ENCODE measurements around the gene BTN3A1. TPM values are rescaled to one million over a fixed set of nuclear protein-coding genes. Genes with fewer than 3 reads are reported as not detected.

Gene BTN3A1
- total and polyA plus RNA-seq, 2 donors, result 13.3 to 39.8 TPM

DNA sequence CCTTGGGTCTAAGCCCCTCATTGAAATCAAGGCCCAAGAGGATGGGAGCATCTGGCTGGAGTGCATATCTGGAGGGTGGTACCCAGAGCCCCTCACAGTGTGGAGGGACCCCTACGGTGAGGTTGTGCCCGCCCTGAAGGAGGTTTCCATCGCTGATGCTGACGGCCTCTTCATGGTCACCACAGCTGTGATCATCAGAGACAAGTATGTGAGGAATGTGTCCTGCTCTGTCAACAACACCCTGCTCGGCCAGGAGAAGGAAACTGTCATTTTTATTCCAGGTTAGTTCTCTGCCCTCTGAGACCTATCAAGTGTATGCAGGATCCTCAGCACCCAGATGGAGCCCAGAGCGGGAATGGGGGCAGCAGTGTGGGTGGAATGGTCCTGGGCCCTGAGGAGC, 14.1 kb upstream of the BTN3A1 start:
- Histone ChIP-seq H3K27ac (ENCODE audit: low read depth) (no peak overlapping the region), H3K4me1 (ENCODE audit: insufficient read depth) (peaks cover under 1% of the 10 kb centered on the region), H3K36me3 (ENCODE audit: insufficient read depth) (no peaks in the 10 kb centered on the region), H3K4me3 (ENCODE audit: low read depth, low read length) (no peak overlapping the region)
- WGBS, result 79% methylated on average over 6 of the region's 6 CpGs
- no peak for DNase-seq (ENCODE audit: extremely low spot score)

DNA sequence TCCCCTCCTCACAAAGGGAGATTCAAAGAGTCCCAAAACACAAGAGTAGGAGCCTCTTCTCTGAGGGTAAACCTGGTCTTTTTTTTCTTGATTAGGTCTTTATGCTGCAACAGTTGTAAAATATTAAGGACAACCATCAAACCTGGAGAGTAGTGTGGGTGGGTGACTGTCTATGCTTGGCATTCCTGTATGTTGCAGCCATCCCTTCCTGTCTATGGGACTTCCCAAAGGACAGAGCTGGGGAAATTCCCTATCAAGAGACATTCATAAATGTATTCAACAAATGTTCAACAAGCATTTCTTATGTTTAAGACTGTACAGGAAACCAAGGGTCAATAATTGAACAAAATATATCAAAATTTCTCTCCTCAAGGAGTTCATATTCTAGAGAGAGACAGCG, 13.6 kb upstream of the BTN3A1 start:
- Histone ChIP-seq H3K4me3 (ENCODE audit: low read depth, low read length) (no peak overlapping the region), H3K27ac (ENCODE audit: low read depth) (no peak overlapping the region), H3K4me1 (ENCODE audit: insufficient read depth) (no peaks in the 10 kb centered on the region), H3K36me3 (ENCODE audit: insufficient read depth) (no peaks in the 10 kb centered on the region)
- WGBS, result 100% methylated on average over 1 of the region's 1 CpG
- no peak for DNase-seq (ENCODE audit: extremely low spot score)

DNA sequence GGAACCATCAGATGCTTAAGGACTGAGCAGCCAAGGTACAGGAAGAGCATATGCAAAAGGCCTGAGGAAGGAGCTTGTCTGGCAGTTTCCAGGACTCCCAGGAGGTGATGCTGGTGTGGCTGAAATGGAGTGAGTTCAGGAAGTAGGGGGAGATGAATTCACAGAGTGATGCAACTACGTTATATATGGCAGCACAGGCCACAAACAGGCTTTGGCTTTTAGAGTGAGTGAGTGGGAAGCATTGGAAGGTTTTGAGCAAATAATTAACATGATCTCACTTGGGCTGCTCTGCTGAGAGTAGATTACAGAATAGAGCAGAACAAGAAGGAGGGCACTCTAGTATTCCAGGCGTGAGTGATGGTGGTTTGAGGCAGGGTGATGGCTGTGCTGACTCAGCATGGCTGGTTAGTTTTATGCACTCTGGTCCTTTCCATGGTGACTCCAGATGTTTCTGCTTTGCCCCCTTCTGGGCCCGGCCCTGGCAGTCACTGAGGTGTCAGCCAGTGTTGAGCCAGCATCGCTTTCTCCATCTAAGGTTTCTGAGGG, 12.7 kb upstream of the BTN3A1 start:
- Histone ChIP-seq H3K36me3 (ENCODE audit: insufficient read depth) (no peaks in the 10 kb centered on the region), H3K4me3 (ENCODE audit: low read depth, low read length) (no peak overlapping the region), H3K27ac (ENCODE audit: low read depth) (no peak overlapping the region), H3K4me1 (ENCODE audit: insufficient read depth) (no peaks in the 10 kb centered on the region)
- no peak for DNase-seq (ENCODE audit: extremely low spot score)
- WGBS, result 88% methylated on average over 4 of the region's 4 CpGs

DNA sequence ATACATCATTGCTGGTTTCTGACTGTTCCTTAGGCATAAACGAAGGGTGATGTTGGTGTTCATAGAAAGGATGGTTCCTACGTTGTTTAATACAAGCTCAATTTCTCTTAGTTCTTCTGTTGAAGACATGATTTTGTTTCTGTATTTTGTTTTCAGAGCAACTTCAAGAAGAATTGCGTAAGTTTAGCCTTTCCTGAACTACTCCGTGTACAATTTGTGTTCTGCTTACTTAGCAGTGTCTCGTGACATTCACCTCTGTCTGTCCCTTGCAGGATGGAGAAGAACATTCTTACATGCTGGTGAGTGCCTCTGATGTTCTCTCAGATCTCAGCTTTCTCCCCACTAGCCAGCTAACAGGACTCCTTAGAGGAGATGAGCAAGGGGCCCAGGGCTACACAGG, 11.5 kb upstream of the BTN3A1 start:
- DNase-seq (ENCODE audit: extremely low spot score), result no peak
- Histone ChIP-seq H3K36me3 (ENCODE audit: insufficient read depth) (no peaks in the 10 kb centered on the region), H3K4me3 (ENCODE audit: low read depth, low read length) (no peak overlapping the region), H3K4me1 (ENCODE audit: insufficient read depth) (no peaks in the 10 kb centered on the region), H3K27ac (ENCODE audit: low read depth) (no peak overlapping the region)
- 91% methylated on average over 5 of the region's 5 CpGs for WGBS

DNA sequence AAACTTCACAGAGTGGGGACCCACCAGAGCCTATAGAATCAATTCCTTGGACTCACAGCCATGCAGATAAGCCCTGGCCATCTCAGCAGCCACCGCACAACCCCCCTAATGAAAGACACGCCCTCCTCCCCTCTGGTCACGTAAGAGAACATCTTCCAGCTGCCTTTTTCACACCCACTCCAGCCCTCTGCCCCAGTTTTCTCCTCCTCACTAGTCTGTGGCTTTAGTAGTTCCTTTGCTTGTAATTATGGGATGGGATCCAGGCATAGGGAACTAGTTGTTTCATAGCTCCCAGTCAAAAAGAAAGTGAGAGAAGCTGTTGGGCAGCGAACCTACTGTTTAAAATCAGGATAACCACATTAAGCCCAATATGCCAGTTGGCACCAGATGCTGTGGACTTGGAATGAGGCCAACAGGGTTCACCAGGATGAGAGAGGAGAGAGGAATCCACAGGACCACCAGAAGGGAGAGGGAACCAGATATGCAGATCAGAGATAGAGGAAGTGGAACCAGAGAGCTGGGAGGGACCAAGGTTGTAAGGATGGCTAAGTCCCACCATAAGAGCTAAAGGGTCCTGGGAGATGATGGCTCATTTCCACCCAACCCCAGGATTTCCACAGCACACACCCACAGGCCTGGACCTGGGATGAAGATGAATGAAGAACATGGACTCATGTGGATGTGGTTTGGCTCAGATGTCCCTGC, 9.0 kb upstream of the BTN3A1 start:
- no peak overlapping the region for H3K27ac ChIP-seq (ENCODE audit: low read depth)
- no peaks in the 10 kb centered on the region for H3K4me1 ChIP-seq (ENCODE audit: insufficient read depth)
- DNase-seq (ENCODE audit: extremely low spot score), result no peak
- no peak overlapping the region for H3K4me3 ChIP-seq (ENCODE audit: low read depth, low read length)
- WGBS, result 74% methylated on average over 4 of the region's 4 CpGs
- H3K36me3 ChIP-seq (ENCODE audit: insufficient read depth), result no peaks in the 10 kb centered on the region

DNA sequence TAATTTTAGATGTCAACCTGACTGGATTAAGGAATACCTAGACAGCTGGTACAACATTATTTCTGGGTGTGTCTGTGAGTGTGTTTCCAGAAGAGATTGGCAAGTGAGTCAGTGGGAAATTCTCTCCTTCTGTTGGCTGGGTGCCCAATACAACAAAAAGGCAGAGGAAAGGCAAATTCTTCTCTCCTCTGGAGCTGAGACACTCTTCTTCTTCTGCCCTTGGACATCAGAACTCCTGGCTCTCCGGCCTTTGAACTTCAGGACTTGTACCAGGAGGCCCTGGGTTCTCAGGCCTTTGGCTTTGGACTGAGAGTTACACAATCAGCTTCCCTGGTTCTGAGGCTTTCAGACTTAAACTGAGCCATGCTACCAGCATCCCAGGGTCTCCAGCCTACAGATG, 7.8 kb upstream of the BTN3A1 start:
- H3K27ac ChIP-seq (ENCODE audit: low read depth), result no peak overlapping the region
- 86% methylated on average over 1 of the region's 1 CpG for WGBS
- H3K36me3 ChIP-seq (ENCODE audit: insufficient read depth), result no peaks in the 10 kb centered on the region
- DNase-seq (ENCODE audit: extremely low spot score), result no peak
- no peaks in the 10 kb centered on the region for H3K4me1 ChIP-seq (ENCODE audit: insufficient read depth)
- no peak overlapping the region for H3K4me3 ChIP-seq (ENCODE audit: low read depth, low read length)

DNA sequence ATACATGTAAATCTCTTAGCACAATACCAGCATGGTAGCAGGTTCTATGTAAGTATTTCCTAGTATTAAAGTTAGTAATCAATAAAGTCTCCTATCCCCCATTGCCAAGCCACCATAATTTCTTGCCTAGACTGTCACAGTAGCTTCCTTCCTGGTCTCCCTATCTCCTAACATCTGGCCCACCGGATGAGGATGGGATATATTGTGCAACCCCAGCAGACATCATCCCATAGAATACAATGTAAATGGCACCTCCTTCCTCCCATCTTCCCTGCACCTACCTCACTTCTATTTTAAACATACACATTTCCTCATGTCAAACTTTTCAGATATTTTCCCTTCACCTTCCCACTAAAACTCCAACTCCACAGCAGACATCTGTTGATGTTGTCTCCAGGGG, 3.5 kb upstream of the BTN3A1 start:
- WGBS, result 82% methylated on average over 1 of the region's 1 CpG
- no peak overlapping the region for H3K4me3 ChIP-seq (ENCODE audit: low read depth, low read length)
- no peaks in the 10 kb centered on the region for H3K4me1 ChIP-seq (ENCODE audit: insufficient read depth)
- no peak overlapping the region for H3K27ac ChIP-seq (ENCODE audit: low read depth)
- H3K36me3 ChIP-seq (ENCODE audit: insufficient read depth), result no peaks in the 10 kb centered on the region
- no peak for DNase-seq (ENCODE audit: extremely low spot score)

DNA sequence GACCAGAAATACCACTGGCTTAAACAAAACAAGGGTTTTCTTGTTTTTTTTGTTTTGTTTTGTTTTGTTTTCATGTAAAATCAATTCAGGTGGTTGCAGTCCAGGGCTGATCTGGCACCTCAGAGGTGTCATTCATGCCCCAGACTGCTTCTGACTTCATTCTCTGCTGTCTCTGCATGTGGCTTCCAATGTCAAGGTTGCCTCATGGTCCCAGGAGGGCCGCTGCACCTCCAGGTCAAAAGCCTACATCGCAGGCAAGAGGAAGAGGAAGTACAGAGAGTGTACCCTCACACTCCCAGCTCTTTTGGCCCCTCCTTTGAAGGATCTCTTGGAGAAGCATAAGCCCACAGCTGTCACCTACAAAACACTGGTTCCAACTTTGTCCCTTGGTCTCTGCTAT, 1.4 kb upstream of the BTN3A1 start:
- 84% methylated on average over 2 of the region's 2 CpGs for WGBS
- Histone ChIP-seq H3K27ac (ENCODE audit: low read depth) (no peak overlapping the region), H3K4me3 (ENCODE audit: low read depth, low read length) (no peak overlapping the region), H3K4me1 (ENCODE audit: insufficient read depth) (no peaks in the 10 kb centered on the region), H3K36me3 (ENCODE audit: insufficient read depth) (no peaks in the 10 kb centered on the region)
- DNase-seq (ENCODE audit: extremely low spot score), result no peak

DNA sequence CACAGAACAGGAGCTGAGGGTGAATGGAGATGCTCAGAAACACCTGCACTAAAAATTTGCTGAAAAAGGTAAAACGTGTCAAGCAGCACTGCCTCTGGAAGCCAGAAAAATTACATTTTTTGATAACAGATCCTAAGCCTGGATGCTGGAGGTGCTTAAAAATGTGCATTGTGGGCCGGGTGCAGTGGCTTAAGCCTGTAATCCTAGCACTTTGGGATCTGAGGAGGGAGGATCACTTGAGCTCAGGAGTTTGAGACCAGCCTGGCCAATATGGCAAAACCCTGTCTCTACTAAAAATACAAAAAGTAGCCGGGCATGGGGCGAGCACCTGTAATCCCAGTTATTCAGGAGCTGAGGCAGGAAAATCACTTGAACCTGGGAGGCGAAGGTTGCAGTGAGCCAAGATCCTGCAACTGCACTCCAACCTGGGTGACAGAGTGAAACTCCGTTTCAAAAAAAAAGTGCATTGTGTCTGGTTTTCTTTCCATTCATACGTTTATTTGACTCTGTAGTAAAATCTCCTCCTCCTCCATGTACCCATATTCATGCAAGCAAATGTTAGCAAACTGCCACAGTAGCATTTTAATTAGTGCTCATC, 587 bp upstream of the BTN3A1 start:
- Histone ChIP-seq H3K4me3 (ENCODE audit: low read depth, low read length) (no peak overlapping the region), H3K36me3 (ENCODE audit: insufficient read depth) (no peaks in the 10 kb centered on the region), H3K4me1 (ENCODE audit: insufficient read depth) (no peaks in the 10 kb centered on the region), H3K27ac (ENCODE audit: low read depth) (no peak overlapping the region)
- DNase-seq (ENCODE audit: extremely low spot score), result no peak
- 41% methylated on average over 7 of the region's 7 CpGs for WGBS

DNA sequence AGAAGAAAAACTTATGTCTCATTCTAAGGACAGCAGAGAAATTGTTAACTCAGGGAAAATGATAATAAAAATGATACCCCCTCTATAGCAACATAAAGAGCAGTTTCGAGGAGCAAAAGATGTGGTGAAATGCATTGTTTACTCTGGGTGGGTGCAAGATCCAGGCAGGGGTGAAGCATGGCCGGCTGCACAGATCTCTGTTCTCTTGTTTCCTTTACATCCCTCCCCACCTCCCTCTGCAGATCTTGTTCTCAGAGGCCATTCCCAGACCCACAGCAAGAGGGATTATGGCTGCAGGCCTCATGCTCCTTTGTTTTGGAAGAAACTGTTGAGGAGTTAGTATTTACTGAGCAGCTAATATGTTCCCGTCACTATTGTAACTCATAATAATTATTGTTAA, 1.8 kb downstream of the BTN3A1 start:
- WGBS, result 66% methylated on average over 3 of the region's 3 CpGs
- H3K4me1 ChIP-seq (ENCODE audit: insufficient read depth), result no peaks in the 10 kb centered on the region
- no peak for DNase-seq (ENCODE audit: extremely low spot score)
- H3K36me3 ChIP-seq (ENCODE audit: insufficient read depth), result no peaks in the 10 kb centered on the region
- H3K27ac ChIP-seq (ENCODE audit: low read depth), result no peak overlapping the region
- H3K4me3 ChIP-seq (ENCODE audit: low read depth, low read length), result no peak overlapping the region

DNA sequence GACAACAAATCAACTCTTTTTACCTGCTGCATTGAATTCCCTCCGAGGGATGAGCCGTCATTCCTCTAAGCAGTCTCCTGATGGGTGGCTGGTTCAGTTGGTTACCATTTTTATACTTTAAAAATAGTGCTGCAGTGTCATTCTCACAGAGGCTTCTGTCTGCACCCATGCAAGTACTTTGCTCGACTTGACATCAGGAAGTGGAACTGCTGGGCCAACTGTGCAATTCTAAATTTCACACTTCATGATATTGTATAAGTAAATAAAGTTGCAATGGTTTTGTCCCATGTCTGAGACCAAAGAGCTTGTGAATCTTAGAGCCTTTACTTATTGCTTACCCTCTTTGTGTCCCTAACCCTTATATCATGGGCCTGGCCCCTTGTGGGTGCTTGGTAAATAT, 2.5 kb downstream of the BTN3A1 start:
- 94% methylated on average over 3 of the region's 3 CpGs for WGBS
- no peak for DNase-seq (ENCODE audit: extremely low spot score)
- no peaks in the 10 kb centered on the region for H3K4me1 ChIP-seq (ENCODE audit: insufficient read depth)
- no peak overlapping the region for H3K4me3 ChIP-seq (ENCODE audit: low read depth, low read length)
- no peak overlapping the region for H3K27ac ChIP-seq (ENCODE audit: low read depth)
- no peaks in the 10 kb centered on the region for H3K36me3 ChIP-seq (ENCODE audit: insufficient read depth)

DNA sequence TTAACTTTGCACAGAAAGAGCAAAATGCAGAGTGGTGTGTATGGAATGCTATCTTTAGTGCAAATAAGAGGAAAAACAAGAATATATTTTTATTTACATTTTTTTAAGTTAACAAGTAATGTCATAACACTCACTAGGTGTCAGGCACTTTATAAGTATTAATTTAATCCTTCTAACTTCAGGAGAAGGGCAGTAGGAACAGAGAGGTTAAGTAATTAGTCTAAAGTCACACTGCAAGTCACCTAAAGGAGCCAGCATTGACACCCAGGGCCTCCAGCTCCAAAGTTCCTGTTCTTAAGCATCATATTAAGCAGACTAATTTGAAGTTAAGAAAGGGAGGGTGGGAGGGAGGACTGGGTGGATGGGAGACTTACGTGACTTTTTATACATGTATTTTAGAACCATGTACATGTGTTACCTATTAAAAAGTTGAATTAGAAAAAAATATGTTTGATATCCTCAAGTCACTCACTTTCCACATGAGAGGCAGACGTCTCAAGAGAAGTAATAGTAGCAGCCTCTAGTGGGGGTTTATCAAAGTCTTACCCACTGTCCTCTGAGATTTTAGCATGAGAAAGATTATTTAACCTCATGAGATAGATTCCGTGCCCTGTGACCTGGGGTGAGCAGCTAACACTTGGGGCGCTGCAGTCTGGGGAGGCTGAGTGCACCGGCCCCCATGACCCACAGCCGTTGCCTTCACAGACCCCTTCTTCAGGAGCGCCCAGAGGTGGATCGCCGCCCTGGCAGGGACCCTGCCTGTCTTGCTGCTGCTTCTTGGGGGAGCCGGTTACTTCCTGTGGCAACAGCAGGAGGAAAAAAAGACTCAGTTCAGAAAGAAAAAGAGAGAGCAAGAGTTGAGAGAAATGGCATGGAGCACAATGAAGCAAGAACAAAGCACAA, 7.0 kb downstream of the BTN3A1 start:
- Histone ChIP-seq H3K4me3 (ENCODE audit: low read depth, low read length) (no peak overlapping the region), H3K4me1 (ENCODE audit: insufficient read depth) (no peaks in the 10 kb centered on the region), H3K36me3 (ENCODE audit: insufficient read depth) (no peaks in the 10 kb centered on the region), H3K27ac (ENCODE audit: low read depth) (no peak overlapping the region)
- WGBS, result 88% methylated on average over 10 of the region's 10 CpGs
- no peak for DNase-seq (ENCODE audit: extremely low spot score)

DNA sequence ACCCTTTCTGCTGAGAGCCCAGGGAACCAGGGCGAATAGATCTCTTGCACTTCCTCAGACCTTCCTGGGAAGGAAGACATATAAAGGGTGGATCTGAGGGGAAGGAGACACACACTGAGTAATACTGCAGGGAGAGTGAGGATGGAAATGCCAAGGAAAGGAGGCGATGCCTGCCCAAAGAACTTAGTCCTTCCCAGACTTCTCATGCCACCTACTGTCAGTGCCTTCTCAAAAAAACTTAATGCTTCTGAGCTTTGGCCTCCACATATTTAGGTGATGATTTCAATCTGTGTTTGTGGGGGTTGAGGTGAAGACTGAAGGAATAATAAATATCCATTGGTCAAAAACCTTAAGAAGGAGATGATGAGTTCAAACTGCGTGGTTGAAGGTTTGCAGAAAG, 9.7 kb downstream of the BTN3A1 start:
- Histone ChIP-seq H3K36me3 (ENCODE audit: insufficient read depth) (no peaks in the 10 kb centered on the region), H3K4me1 (ENCODE audit: insufficient read depth) (no peaks in the 10 kb centered on the region), H3K4me3 (ENCODE audit: low read depth, low read length) (no peak overlapping the region), H3K27ac (ENCODE audit: low read depth) (no peak overlapping the region)
- no peak for DNase-seq (ENCODE audit: extremely low spot score)
- WGBS, result 95% methylated on average over 3 of the region's 3 CpGs

DNA sequence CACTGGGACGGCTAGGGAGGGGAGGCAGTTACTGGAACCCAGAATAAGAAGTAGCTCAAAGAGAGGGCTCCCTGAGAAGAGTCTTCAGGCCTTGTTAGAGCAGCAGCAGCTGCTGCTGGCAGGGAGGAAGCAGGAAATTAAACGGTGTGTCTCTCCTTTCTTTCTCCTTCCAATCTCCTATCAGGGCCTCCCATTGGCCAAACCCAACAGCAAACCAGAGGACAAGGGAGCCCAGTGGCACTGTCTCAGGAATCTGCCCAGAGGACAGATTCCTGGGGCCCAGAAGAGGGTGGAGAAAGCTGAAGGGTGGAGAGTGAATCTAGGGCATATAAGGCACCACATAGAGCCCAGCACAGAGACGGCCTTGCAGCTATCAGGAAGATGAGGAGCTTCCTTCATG, 10.2 kb downstream of the BTN3A1 start:
- 62% methylated on average over 3 of the region's 3 CpGs for WGBS
- Histone ChIP-seq H3K4me3 (ENCODE audit: low read depth, low read length) (no peak overlapping the region), H3K4me1 (ENCODE audit: insufficient read depth) (no peaks in the 10 kb centered on the region), H3K36me3 (ENCODE audit: insufficient read depth) (no peaks in the 10 kb centered on the region), H3K27ac (ENCODE audit: low read depth) (no peak overlapping the region)
- no peak for DNase-seq (ENCODE audit: extremely low spot score)

Measured in urinary bladder (tissue), 4 donors.